ENCODE data around the gene IFT22.
A peak's percentile ranks its signal among the peaks of the same experiment; 100 is the strongest.

Gene IFT22

GRCh38 chr7:101363734-101364374, 42.2 kb upstream of the IFT22 start (continued):
- TF ChIP-seq ZNF510 (tag by site-specific recombination; IDR thresholded peaks at IDR 0.05; ENCODE audit: insufficient replicate concordance): no peak
- TF ChIP-seq ZBTB17 (tag by site-specific recombination; IDR thresholded peaks at IDR 0.05): peak; percentile 70
- peak; percentile 88; the same call in 1 of the 2 replicates for TF ChIP-seq ZNF610 (tag by site-specific recombination; IDR thresholded peaks at IDR 0.05; ENCODE audit: borderline replicate concordance)
- no peak for TF ChIP-seq ZNF768 (tag by site-specific recombination; IDR thresholded peaks at IDR 0.05)
- TF ChIP-seq ZNF404 (tag by site-specific recombination; IDR thresholded peaks at IDR 0.05): no peak
- 0 out of 2 replicates have a peak, but pooled peaks have one; percentile 14 for TF ChIP-seq KLF9 (tag by site-specific recombination; IDR thresholded peaks at IDR 0.05; ENCODE audit: low read depth)
- TF ChIP-seq ZNF585B (tag by site-specific recombination; IDR thresholded peaks at IDR 0.05): no peak
- no peak for TF ChIP-seq PRDM6 (tag by site-specific recombination; IDR thresholded peaks at IDR 0.05)
- peak; percentile 79 for TF ChIP-seq ZNF2 (tag by site-specific recombination; IDR thresholded peaks at IDR 0.05)
- no peak for TF ChIP-seq ZNF366 (tag by site-specific recombination; conservative IDR thresholded peaks at IDR 0.05)
- no peak for TF ChIP-seq ZBTB49 (tag by site-specific recombination; IDR thresholded peaks at IDR 0.05; ENCODE audit: low read depth)
- TF ChIP-seq ZNF548 (tag by site-specific recombination; IDR thresholded peaks at IDR 0.05): no peak
- no peak for TF ChIP-seq ZSCAN16 (tag by site-specific recombination; IDR thresholded peaks at IDR 0.05)
- TF ChIP-seq ZNF169 (tag by site-specific recombination; IDR thresholded peaks at IDR 0.05): no peak
- no peak for TF ChIP-seq ZNF184 (tag by site-specific recombination; IDR thresholded peaks at IDR 0.05)
- TF ChIP-seq, protein P1, sequence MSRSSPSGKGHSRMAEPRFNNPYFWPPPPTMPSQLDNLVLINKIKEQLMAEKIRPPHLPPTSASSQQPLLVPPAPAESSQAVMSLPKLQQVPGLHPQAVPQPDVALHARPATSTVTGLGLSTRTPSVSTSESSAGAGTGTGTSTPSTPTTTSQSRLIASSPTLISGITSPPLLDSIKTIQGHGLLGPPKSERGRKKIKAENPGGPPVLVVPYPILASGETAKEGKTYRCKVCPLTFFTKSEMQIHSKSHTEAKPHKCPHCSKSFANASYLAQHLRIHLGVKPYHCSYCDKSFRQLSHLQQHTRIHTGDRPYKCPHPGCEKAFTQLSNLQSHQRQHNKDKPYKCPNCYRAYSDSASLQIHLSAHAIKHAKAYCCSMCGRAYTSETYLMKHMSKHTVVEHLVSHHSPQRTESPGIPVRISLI (tag by site-specific recombination; IDR thresholded peaks at IDR 0.05): no peak
- TF ChIP-seq ZNF138 (tag by site-specific recombination; IDR thresholded peaks at IDR 0.05; ENCODE audit: borderline replicate concordance): no peak
- no peak for TF ChIP-seq ZNF132 (tag by site-specific recombination; IDR thresholded peaks at IDR 0.05; ENCODE audit: borderline replicate concordance)
- TF ChIP-seq, protein P2, sequence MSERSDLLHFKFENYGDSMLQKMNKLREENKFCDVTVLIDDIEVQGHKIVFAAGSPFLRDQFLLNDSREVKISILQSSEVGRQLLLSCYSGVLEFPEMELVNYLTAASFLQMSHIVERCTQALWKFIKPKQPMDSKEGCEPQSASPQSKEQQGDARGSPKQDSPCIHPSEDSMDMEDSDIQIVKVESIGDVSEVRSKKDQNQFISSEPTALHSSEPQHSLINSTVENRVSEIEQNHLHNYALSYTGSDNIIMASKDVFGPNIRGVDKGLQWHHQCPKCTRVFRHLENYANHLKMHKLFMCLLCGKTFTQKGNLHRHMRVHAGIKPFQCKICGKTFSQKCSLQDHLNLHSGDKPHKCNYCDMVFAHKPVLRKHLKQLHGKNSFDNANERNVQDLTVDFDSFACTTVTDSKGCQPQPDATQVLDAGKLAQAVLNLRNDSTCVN (tag by site-specific recombination; optimal IDR thresholded peaks at IDR 0.05): peak; percentile 77
- TF ChIP-seq SCRT2 (tag by site-specific recombination; IDR thresholded peaks at IDR 0.05): no peak
- TF ChIP-seq ZNF354C (tag by site-specific recombination; IDR thresholded peaks at IDR 0.05; ENCODE audit: borderline replicate concordance, low read depth): no peak
- TF ChIP-seq ZNF341 (tag by site-specific recombination; IDR thresholded peaks at IDR 0.05; ENCODE audit: low read depth): no peak
- TF ChIP-seq ZSCAN23 (tag by site-specific recombination; IDR thresholded peaks at IDR 0.05): no peak
- TF ChIP-seq KLF1 (tag by site-specific recombination; IDR thresholded peaks at IDR 0.05): no peak
- TF ChIP-seq ZNF830 (tag by site-specific recombination; IDR thresholded peaks at IDR 0.05; ENCODE audit: low read depth): no peak
- TF ChIP-seq ZNF433 (tag by site-specific recombination; IDR thresholded peaks at IDR 0.05; ENCODE audit: low read depth): no peak
- TF ChIP-seq RBAK (tag by site-specific recombination; IDR thresholded peaks at IDR 0.05): no peak
- TF ChIP-seq ZNF221 (tag by site-specific recombination; IDR thresholded peaks at IDR 0.05; ENCODE audit: borderline replicate concordance): no peak
- TF ChIP-seq ZNF10 (tag by site-specific recombination; IDR thresholded peaks at IDR 0.05): peak; percentile 36; the same call in 1 of the 2 replicates
- no peak for TF ChIP-seq ZNF529 (tag by site-specific recombination; IDR thresholded peaks at IDR 0.05; ENCODE audit: insufficient replicate concordance)
- TF ChIP-seq ZNF549 (tag by site-specific recombination; IDR thresholded peaks at IDR 0.05): no peak
- no peak for TF ChIP-seq WT1 (tag by site-specific recombination; IDR thresholded peaks at IDR 0.05)
- TF ChIP-seq ZNF350 (tag by site-specific recombination; IDR thresholded peaks at IDR 0.05): no peak
- no peak for TF ChIP-seq ZNF596 (tag by site-specific recombination; IDR thresholded peaks at IDR 0.05)
- no peak for TF ChIP-seq ZNF248 (tag by site-specific recombination; IDR thresholded peaks at IDR 0.05)
- 0 out of 2 replicates have a peak, but pooled peaks have one; percentile 57 for TF ChIP-seq ZNF24 (tag by site-specific recombination; IDR thresholded peaks at IDR 0.05)
